IMR-90 (cell line): ENCODE results near the gene HMGCLL1. TPM values are rescaled to one million over a fixed set of nuclear protein-coding genes. Genes with fewer than 3 reads are reported as not detected.

Experiments used
- ATAC-seq: fragments of 200-7000 bp; cut with Tn5 transposase; 2 replicates; pipeline ENCODE4 v1.9.1; 2020; ENCODE audit warnings: low read depth, mild to moderate bottlenecking, moderate library complexity
- BruUV-seq: library from RNA; stranded (reverse); fragments of 400-500 nt; replicated peaks from 2 replicates; lab custom pipeline; 2021; lab: Mats Ljungman, UMichigan
- CTCF ChIA-PET: fragments of 300-600 bp; formaldehyde crosslinking; extraction: SDS; loops from one replicate; lab custom pipeline; 2021; ENCODE audit warnings: antibody characterized with exemption; lab: Yijun Ruan, JAX
- POLR2A ChIA-PET: fragments of 300-600 bp; sonication (Branson Sonifier 250); formaldehyde crosslinking; loops from one replicate; lab custom pipeline; 2022; ENCODE audit warnings: antibody characterized with exemption; ENCODE audit not compliant: unreplicated experiment; lab: Charles Lee
- DNase-seq: peaks from one replicate; pipeline ENCODE4 v3.0.0; 2013
- H2AFZ ChIP-seq: replicated peaks from 2 replicates; pipeline ENCODE3; 2013; ENCODE audit warnings: low read length, mild to moderate bottlenecking; ENCODE audit not compliant: poor library complexity
- H2AK5ac ChIP-seq: 2 replicates; pipeline ENCODE4 v1.6.1; 2013; ENCODE audit warnings: low read depth, low read length, inconsistent platforms
- H2AK9ac ChIP-seq: replicated peaks from 2 replicates; pipeline ENCODE3; 2013; ENCODE audit warnings: mild to moderate bottlenecking, low read depth, low read length, moderate library complexity; ENCODE audit not compliant: poor library complexity
- H2BK120ac ChIP-seq: 2 replicates; pipeline ENCODE4 v1.6.1; 2013; ENCODE audit warnings: low read depth, low read length, inconsistent platforms
- H2BK15ac ChIP-seq: 3 replicates; pipeline ENCODE4 v1.6.1; 2013; ENCODE audit warnings: low read depth, low read length, inconsistent platforms
- H2BK20ac ChIP-seq: 2 replicates; pipeline ENCODE4 v1.6.1; 2013; ENCODE audit warnings: low read depth, mild to moderate bottlenecking, inconsistent platforms, low read length, moderate library complexity
- H2BK5ac ChIP-seq: 2 replicates; pipeline ENCODE4 v1.6.1; 2013; ENCODE audit warnings: mild to moderate bottlenecking, low read depth, low read length, inconsistent platforms; ENCODE audit not compliant: poor library complexity, severe bottlenecking
- H3K14ac ChIP-seq: replicated peaks from 2 replicates; pipeline ENCODE4 v1.6.1; 2013; ENCODE audit warnings: low read depth, low read length, inconsistent platforms
- H3K18ac ChIP-seq: 2 replicates; pipeline ENCODE4 v1.6.1; 2013; ENCODE audit warnings: low read depth, low read length, control low read depth
- H3K23ac ChIP-seq: 2 replicates; pipeline ENCODE4 v1.6.1; 2013; ENCODE audit warnings: low read depth, low read length, inconsistent platforms
- H3K27ac ChIP-seq: 2 replicates; pipeline ENCODE4 v1.5.1; 2013; ENCODE audit warnings: mild to moderate bottlenecking, control low read depth, low read length; ENCODE audit not compliant: insufficient read depth
- H3K27me3 ChIP-seq: 2 replicates; pipeline ENCODE4 v1.6.1; 2013; ENCODE audit warnings: low read length; ENCODE audit not compliant: control insufficient read depth, insufficient read depth
- H3K36me3 ChIP-seq: 2 replicates; pipeline ENCODE4 v1.6.1; 2013; ENCODE audit warnings: low read length, mixed read lengths; ENCODE audit not compliant: control insufficient read depth, insufficient read depth
- H3K4ac ChIP-seq: 2 replicates; pipeline ENCODE4 v1.6.1; 2013; ENCODE audit warnings: low read depth, low read length, inconsistent platforms
- H3K4me1 ChIP-seq: 2 replicates; pipeline ENCODE4 v1.6.1; 2013; ENCODE audit warnings: low read length, mixed read lengths; ENCODE audit not compliant: control insufficient read depth, insufficient read depth
- H3K4me2 ChIP-seq: 2 replicates; pipeline ENCODE4 v1.6.1; 2013; ENCODE audit warnings: low read depth, mild to moderate bottlenecking, control low read depth, low read length, moderate library complexity
- H3K4me3 ChIP-seq: 2 replicates; pipeline ENCODE4 v1.5.1; 2013; ENCODE audit warnings: low read depth, mild to moderate bottlenecking, control low read depth, low read length, moderate library complexity; ENCODE audit not compliant: insufficient read depth
- H3K56ac ChIP-seq: 2 replicates; pipeline ENCODE4 v1.6.1; 2013; ENCODE audit warnings: low read length, inconsistent platforms; ENCODE audit not compliant: insufficient read depth; ENCODE audit errors: extremely low read depth
- H3K79me1 ChIP-seq, 2 experiments: 2 replicates each; pipeline ENCODE4 v1.6.1; 2013; ENCODE audit warnings: low read length in 2 of 2, inconsistent platforms in 1 of 2, low read depth in 1 of 2
- H3K9ac ChIP-seq: 2 replicates; pipeline ENCODE4 v1.6.1; 2013; ENCODE audit warnings: low read depth, low read length, control low read depth
- H3K9me1 ChIP-seq: 2 replicates; pipeline ENCODE4 v1.6.1; 2013; ENCODE audit warnings: low read length, inconsistent platforms; ENCODE audit not compliant: insufficient read depth
- H3K9me3 ChIP-seq: 2 replicates; pipeline ENCODE4 v1.6.1; 2013; ENCODE audit warnings: low read length; ENCODE audit not compliant: control insufficient read depth, insufficient read depth
- H4K20me1 ChIP-seq: 2 replicates; pipeline ENCODE4 v1.6.1; 2013; ENCODE audit warnings: low read length, inconsistent platforms; ENCODE audit not compliant: insufficient read depth
- H4K5ac ChIP-seq: 2 replicates; pipeline ENCODE4 v1.6.1; 2013; ENCODE audit warnings: mild to moderate bottlenecking, low read depth, low read length, control low read depth
- H4K8ac ChIP-seq, 2 experiments: 2 replicates each; pipeline ENCODE4 v1.6.1; 2013; ENCODE audit warnings: low read depth in 2 of 2, low read length in 2 of 2, control low read depth in 1 of 2, inconsistent platforms in 1 of 2
- H4K91ac ChIP-seq: 2 replicates; pipeline ENCODE4 v1.6.1; 2013; ENCODE audit warnings: low read depth, low read length, inconsistent platforms; ENCODE audit not compliant: insufficient read depth
- CHD1 ChIP-seq: IDR thresholded peaks from 2 replicates; pipeline ENCODE4 v1.6.1; 2012; ENCODE audit warnings: low read depth, low read length, improper control_type of control experiment
- FOS ChIP-seq: fragments of 150-350 bp; IDR thresholded peaks from 2 replicates; pipeline ENCODE4 v1.6.1; 2016; ENCODE audit warnings: low read depth, low read length
- MAZ ChIP-seq: IDR thresholded peaks from 2 replicates; pipeline ENCODE4 v1.6.1; 2012; ENCODE audit warnings: low read depth, mild to moderate bottlenecking, low read length, improper control_type of control experiment, moderate library complexity, borderline replicate concordance
- MXI1 ChIP-seq: IDR thresholded peaks from 2 replicates; pipeline ENCODE4 v1.6.1; 2012; ENCODE audit warnings: low read depth, mild to moderate bottlenecking, low read length, moderate library complexity, borderline replicate concordance
- RFX5 ChIP-seq: IDR thresholded peaks from 2 replicates; pipeline ENCODE4 v1.8.0; 2012; ENCODE audit warnings: low read depth, mild to moderate bottlenecking, low read length, moderate library complexity
- WGBS, 2 experiments: methylation state at CpG; one replicate each; pipeline versions ENCODE4 v1.1.5 to v1.1.7; 2013; ENCODE audit warnings: missing lambda C conversion rate in 2 of 2; ENCODE audit not compliant: insufficient read length in 1 of 2; ENCODE audit errors: extremely low coverage in 2 of 2; 5-methylcytosine and 5-hydroxymethylcytosine counted together
- dilution Hi-C: fragments of 300-500 bp; cut with HindIII; formaldehyde crosslinking; loops from one replicate; pipeline ENCODE4 v1.14.3; 2018; ENCODE audit warnings: low sequenced_read_pairs; ENCODE audit not compliant: unreplicated experiment
- in situ Hi-C: fragments of 300-500 bp; cut with MboI; formaldehyde crosslinking; loops from 3 replicates; pipeline ENCODE4 v1.14.3; 2019; ENCODE audit warnings: low sequenced_read_pairs, inconsistent platforms, mixed read lengths
- intact Hi-C: fragments of 100-400 bp; cut with micrococcal nuclease; formaldehyde crosslinking; loops from 2 replicates; pipeline ENCODE4 v1.10.0; 2022
- polyA plus RNA-seq, 3 experiments: library from polyadenylated mRNA; depleted of rRNA; stranded (reverse); fragments of >200 nt; gene quantifications; 2 replicates each; pipeline ENCODE4 v1.2.3, GENCODE V29; 2012; ENCODE audit warnings: low replicate concordance in 1 of 3
- total RNA-seq: library from RNA; depleted of rRNA; stranded (reverse); fragments of >200 nt; gene quantifications from 2 replicates; pipeline ENCODE4 v1.2.3, GENCODE V29; 2012

HMGCLL1 gene
- total and polyA plus RNA-seq, 2 of the 4 experiments (the other 2 are of a cell fraction) = 0.03 TPM; not detected in 1

DNA sequence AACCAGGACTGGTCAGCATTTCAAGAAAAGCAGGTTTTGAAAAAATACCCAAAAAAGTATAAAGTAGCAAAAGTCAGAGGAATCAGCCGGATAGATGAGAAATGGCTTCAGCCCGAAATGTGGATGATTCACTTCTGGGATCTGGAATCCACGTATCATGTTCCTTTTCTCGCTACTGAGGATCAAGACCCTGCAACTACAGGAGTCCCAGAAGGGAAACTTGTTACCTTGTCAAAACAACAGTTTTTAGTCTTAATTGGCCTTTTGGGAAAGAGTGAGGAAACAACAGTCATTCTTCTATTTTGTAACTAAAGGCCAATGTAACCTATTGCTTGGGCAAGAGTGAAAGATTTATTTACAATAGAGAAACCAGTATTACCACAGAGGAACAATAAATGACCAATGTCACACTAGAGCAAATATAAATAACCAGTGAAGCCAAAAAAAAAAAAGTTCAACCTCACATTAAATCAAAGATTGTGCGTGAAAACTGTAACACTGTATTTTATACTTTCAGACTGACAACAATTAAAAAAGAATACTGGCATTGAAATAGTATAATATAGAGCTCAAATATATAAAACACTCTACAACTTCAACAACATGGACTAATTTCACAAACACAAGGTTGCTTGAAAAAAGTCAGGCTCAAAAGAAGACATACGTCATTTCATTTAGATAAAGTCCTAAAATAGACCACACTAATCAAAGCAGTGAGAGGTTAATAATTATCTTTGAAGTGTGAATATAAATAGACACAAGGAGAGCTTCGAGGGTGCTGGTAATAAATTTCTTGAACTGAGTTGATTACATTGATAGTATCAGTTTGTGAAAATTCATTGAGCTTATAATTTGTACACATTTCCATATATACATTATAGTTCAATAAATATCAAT lies 135.5 kb downstream of the HMGCLL1 start:
- Histone ChIP-seq H3K23ac (no peak overlapping the region), H3K56ac (no peak overlapping the region), H4K20me1 (no peaks in the 10 kb centered on the region), H3K36me3 (no peaks in the 10 kb centered on the region), H4K5ac (no peak overlapping the region), H3K14ac (no peak overlapping the region), H3K79me1 (no peaks in the 10 kb centered on the region), H2AK5ac (no peak overlapping the region), H2BK5ac (no peak overlapping the region), H3K27me3 (no peaks in the 10 kb centered on the region), H2BK20ac (no peak overlapping the region), H3K9me3 (no peaks in the 10 kb centered on the region), H2AK9ac (no peak overlapping the region), H3K27ac (no peak overlapping the region), H3K9ac (no peak overlapping the region), H4K8ac (no peak overlapping the region), H3K18ac (no peak overlapping the region), H3K4me2 (no peak overlapping the region), H3K4me1 (no peaks in the 10 kb centered on the region), H3K4me3 (no peak overlapping the region), H2BK120ac (no peak overlapping the region), H2BK15ac (no peak overlapping the region), H4K91ac (no peak overlapping the region), H3K9me1 (no peaks in the 10 kb centered on the region), H2AFZ (no peak overlapping the region), H3K4ac (no peak overlapping the region)
- WGBS, 2 experiments = 90% methylated on average over 2 of the region's 7 CpGs; no CpG with 5 or more reads in 1 of the 2 experiments
- DNase-seq (no peak), ATAC-seq (no peak)
- no TSS peak for BruUV-seq
- intact Hi-C loops = loop anchor here (2.0 to 10.0 kb wide), 3 partner anchors 167 to 1459 kb away; no protein-coding TSS in a partner anchor
- in situ Hi-C loops = loop anchor here (10.0 to 25.0 kb wide), 3 partner anchors 441 to 844 kb away; no protein-coding TSS in a partner anchor
- dilution Hi-C loops = no loop called here
- POLR2A ChIA-PET = no interaction called here
- no peak for TF ChIP-seq FOS
- TF ChIP-seq RFX5 = no peak
- no peak for TF ChIP-seq CHD1
- TF ChIP-seq MXI1 = no peak
- TF ChIP-seq MAZ = no peak
- CTCF ChIA-PET = interaction anchor here (1.6 kb wide), 1 partner anchor 167 kb away, joined by 4 read pairs; no protein-coding TSS in a partner anchor
